HepG2 (cell line): ENCODE results near the gene APOD. TPM values are rescaled to one million over a fixed set of nuclear protein-coding genes. Genes with fewer than 3 reads are reported as not detected.

Experiments used
- ATAC-seq: fragments of 200-7000 bp; cut with Tn5 transposase; 3 replicates; pipeline ENCODE4 v1.9.1; 2020; ENCODE audit warnings: mild to moderate bottlenecking, moderate library complexity
- BruUV-seq: library from RNA; stranded (reverse); fragments of 400-500 nt; replicated peaks from 2 replicates; lab custom pipeline; 2021; lab: Mats Ljungman, UMichigan
- CTCF ChIA-PET: fragments of 300-600 bp; formaldehyde crosslinking; extraction: SDS; loops from one replicate; lab custom pipeline; 2021; ENCODE audit warnings: low total read pairs, inconsistent platforms, low intra/inter-chr PET ratio; lab: Yijun Ruan, JAX
- POLR2A ChIA-PET: fragments of 350-600 bp; sonication (Branson Sonifier 250); formaldehyde crosslinking; loops from one replicate; lab custom pipeline; 2020; ENCODE audit warnings: antibody characterized with exemption, inconsistent platforms; lab: Yijun Ruan, JAX
- DNase-seq: peaks from one replicate; pipeline ENCODE4 v3.0.0-alpha.2; 2015; ENCODE audit warnings: low spot score
- FAIRE-seq: peaks from 3 replicates; lab custom pipeline; 2011; peaks lifted over from hg19 to GRCh38; lab: Jason Lieb, UNC
- H2AFZ ChIP-seq: one replicate; pipeline ENCODE4 v1.6.1; 2011; ENCODE audit warnings: low read length, inconsistent platforms
- H3K27ac ChIP-seq: fragments of 300-600 bp; 3 replicates; pipeline ENCODE4 v1.8.0; 2011; ENCODE audit warnings: mixed run types, mild to moderate bottlenecking, mixed read lengths, low read length, inconsistent platforms; ENCODE audit not compliant: insufficient read depth; ENCODE audit errors: extremely low read length
- H3K27me3 ChIP-seq, 2 experiments: fragments of 200-600 bp in 1 of 2; 2 replicates in 1 of 2; 3 replicates in 1 of 2; pipeline versions ENCODE4 v1.6.0 to v1.8.0; 2011; ENCODE audit warnings: low read length in 2 of 2, mild to moderate bottlenecking in 2 of 2, moderate library complexity in 2 of 2, inconsistent platforms in 1 of 2; ENCODE audit not compliant: insufficient read depth in 2 of 2, control insufficient read depth in 1 of 2
- H3K36me3 ChIP-seq, 2 experiments: fragments of 200-600 bp in 1 of 2; replicated peaks in 1 of 2; 2 replicates in 1 of 2; 3 replicates in 1 of 2; pipeline versions ENCODE4 v1.5.1 to v1.8.0; 2011; ENCODE audit warnings: low read length in 2 of 2, inconsistent platforms in 1 of 2; ENCODE audit not compliant: insufficient read depth in 2 of 2, control insufficient read depth in 1 of 2
- H3K4me1 ChIP-seq: 2 replicates; pipeline ENCODE4 v1.5.1; 2012; ENCODE audit warnings: low read length, inconsistent platforms; ENCODE audit not compliant: insufficient read depth
- H3K4me2 ChIP-seq: 2 replicates; pipeline ENCODE4 v1.6.0; 2011; ENCODE audit warnings: low read depth, low read length, inconsistent platforms
- H3K4me3 ChIP-seq, 3 experiments: fragments of 200-600 bp in 1 of 3; sonication (generic), shearing (Covaris generic) in 1 of 3; replicated peaks in 1 of 3; 2 replicates each; pipeline ENCODE4 v1.5.1; 2011 to 2016; ENCODE audit warnings: low read length in 3 of 3, inconsistent platforms in 2 of 3, low read depth in 2 of 3, mild to moderate bottlenecking in 2 of 3, control low read depth in 1 of 3, mixed read lengths in 1 of 3; ENCODE audit not compliant: insufficient read depth in 1 of 3
- H3K79me2 ChIP-seq: one replicate; pipeline ENCODE4 v1.6.1; 2011; ENCODE audit warnings: low read length, inconsistent platforms; ENCODE audit not compliant: insufficient read depth
- H3K9ac ChIP-seq: 2 replicates; pipeline ENCODE4 v1.6.0; 2011; ENCODE audit warnings: mild to moderate bottlenecking, low read depth, low read length, inconsistent platforms; ENCODE audit not compliant: insufficient read depth
- H3K9me3 ChIP-seq: 2 replicates; pipeline ENCODE4 v1.5.1; 2012; ENCODE audit warnings: mild to moderate bottlenecking, low read length
- H4K20me1 ChIP-seq: 2 replicates; pipeline ENCODE4 v1.6.0; 2011; ENCODE audit warnings: inconsistent platforms, mild to moderate bottlenecking, low read length, moderate library complexity; ENCODE audit not compliant: insufficient read depth
- HOMEZ ChIP-seq: IDR thresholded peaks from 2 replicates; pipeline ENCODE4 v1.6.1; 2016; ENCODE audit warnings: low read depth
- MATR3 ChIP-seq: sonication (generic); formaldehyde crosslinking; IDR thresholded peaks from 2 replicates; pipeline ENCODE4 v1.4.0; 2020; ENCODE audit warnings: missing genetic modification reagents
- MEF2D ChIP-seq: sonication (generic); formaldehyde crosslinking; IDR thresholded peaks from 2 replicates; pipeline ENCODE4 v1.5.1; 2020; ENCODE audit warnings: mild to moderate bottlenecking, missing genetic modification reagents
- MLXIP ChIP-seq: sonication (generic); formaldehyde crosslinking; IDR thresholded peaks from 2 replicates; pipeline ENCODE4 v1.9.0; 2021; ENCODE audit warnings: missing genetic modification reagents, borderline replicate concordance
- NFRKB ChIP-seq: fragments of 450-650 bp; IDR thresholded peaks from 2 replicates; pipeline ENCODE4 v1.6.1; 2017
- NR2F6 ChIP-seq, 2 experiments: IDR thresholded peaks; 2 replicates each; pipeline ENCODE4 v1.6.1; 2016; ENCODE audit warnings: antibody characterized with exemption in 1 of 2, mild to moderate bottlenecking in 1 of 2
- WGBS: methylation state at CpG from one replicate; pipeline ENCODE4 v1.1.6; 2017; ENCODE audit warnings: low lambda C conversion rate; 5-methylcytosine and 5-hydroxymethylcytosine counted together
- in situ Hi-C: cut with HindIII; loops from 2 replicates; pipeline ENCODE4 v1.10.0; 2017; ENCODE audit warnings: low pct_unique_long_range_greater_than_20kb; ENCODE audit not compliant: extremely low pct_ligation_motif_present
- intact Hi-C: fragments of 100-400 bp; cut with micrococcal nuclease; formaldehyde crosslinking; loops from one replicate; pipeline ENCODE4 v1.10.0; 2022; ENCODE audit not compliant: unreplicated experiment
- polyA plus RNA-seq, 8 experiments: library from polyadenylated mRNA; depleted of rRNA in 3 of 8; stranded (reverse) in 7 of 8; unstranded in 1 of 8; fragments of >200 nt; fragmentation: Illumina TruSeq in 4 of 8; extraction: Trizol in 4 of 8; gene quantifications; 2 replicates each; pipeline versions ENCODE4 v1.2.1 to v1.2.3, GENCODE V29; 2011 to 2016; ENCODE audit warnings: low read depth in 4 of 8, missing spikeins in 1 of 8, mixed read lengths in 1 of 8; ENCODE audit not compliant: insufficient read depth in 1 of 8
- total RNA-seq, 5 experiments: library from RNA; depleted of rRNA; stranded (reverse); fragments of >200 nt; fragmentation: Illumina TruSeq; extraction: Trizol; gene quantifications; 2 replicates each; pipeline ENCODE4 v1.2.3, GENCODE V29; 2016; ENCODE audit warnings: low read depth in 1 of 5
- TF ChIP-seq, protein P1 (sequence below): sonication (generic); formaldehyde crosslinking; IDR thresholded peaks from 2 replicates; pipeline ENCODE4 v1.4.0; 2020; ENCODE audit warnings: low read depth, missing genetic modification reagents
- TF ChIP-seq, protein P2 (sequence below): sonication (generic); formaldehyde crosslinking; IDR thresholded peaks from 2 replicates; pipeline ENCODE4 v1.8.1; 2022; ENCODE audit warnings: mild to moderate bottlenecking, missing genetic modification reagents
- TF ChIP-seq, protein P3 (sequence below): sonication (generic); formaldehyde crosslinking; IDR thresholded peaks from 2 replicates; pipeline ENCODE4 v1.5.0; 2020; ENCODE audit warnings: mild to moderate bottlenecking, missing genetic modification reagents, moderate library complexity
- TF ChIP-seq, protein P4 (sequence below): sonication (generic); formaldehyde crosslinking; IDR thresholded peaks from 2 replicates; pipeline ENCODE4 v1.4.0; 2020; ENCODE audit warnings: missing genetic modification reagents, borderline replicate concordance

The APOD gene
- total and polyA plus RNA-seq, 2 of the 13 experiments (the other 11 are each of a cell fraction or from before 2014, with no cell fraction given): not detected

DNA sequence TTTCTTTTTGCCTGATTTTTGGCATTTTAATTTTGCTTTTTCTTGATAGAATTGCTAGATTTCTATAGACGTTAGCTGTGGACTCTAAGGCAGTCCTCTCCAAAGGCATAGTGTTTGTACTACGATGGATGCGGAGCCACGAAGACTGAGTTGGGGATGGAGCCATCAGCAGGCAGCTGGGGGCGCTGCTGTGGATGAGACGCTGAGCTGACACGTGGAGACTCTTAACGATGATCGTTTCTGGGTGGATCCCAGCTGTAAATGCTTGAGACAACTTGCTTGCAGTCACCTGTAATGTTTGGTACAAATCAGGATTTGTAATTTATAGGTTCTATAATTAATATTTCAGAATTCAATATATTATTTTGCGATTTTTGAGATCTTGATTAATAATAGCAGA lies 27.4 kb downstream of the APOD start:
- Histone ChIP-seq H3K9me3 (no peaks in the 10 kb centered on the region), H3K79me2 (no peaks in the 10 kb centered on the region), H4K20me1 (no peaks in the 10 kb centered on the region), H3K27me3 (0 out of 5 replicates have a peak, but pooled peaks cover 0 to 2% of the 10 kb centered on the region in 2 experiments), H2AFZ (no peak overlapping the region), H3K4me3 (no peak overlapping the region), H3K4me1 (peaks cover 57% of the 10 kb centered on the region), H3K9ac (no peak overlapping the region), H3K27ac (no peak overlapping the region), H3K4me2 (no peak overlapping the region), H3K36me3 (no peaks in the 10 kb centered on the region)
- peak; percentile 34; the same call in 2 of the 3 replicates for ATAC-seq
- CTCF ChIA-PET: no interaction called here
- no TSS peak for BruUV-seq
- POLR2A ChIA-PET: interaction anchor here (2.4 kb wide), 1 partner anchor 14 kb away, joined by 9 read pairs; the partner anchor contains the start of gene PPP1R2
- DNase-seq: no peak
- in situ Hi-C loops: no loop called here
- no peak for FAIRE-seq
- 56% methylated on average over 10 of the region's 10 CpGs for whole genome bisulfite sequencing
- intact Hi-C loops: no loop called here
- TF ChIP-seq HOMEZ: 0 out of 2 replicates have a peak, but pooled peaks have one; percentile 24
- no peak for TF ChIP-seq MEF2D
- no peak for TF ChIP-seq MATR3 (CRISPR knock-in tag)
- TF ChIP-seq, protein P1, sequence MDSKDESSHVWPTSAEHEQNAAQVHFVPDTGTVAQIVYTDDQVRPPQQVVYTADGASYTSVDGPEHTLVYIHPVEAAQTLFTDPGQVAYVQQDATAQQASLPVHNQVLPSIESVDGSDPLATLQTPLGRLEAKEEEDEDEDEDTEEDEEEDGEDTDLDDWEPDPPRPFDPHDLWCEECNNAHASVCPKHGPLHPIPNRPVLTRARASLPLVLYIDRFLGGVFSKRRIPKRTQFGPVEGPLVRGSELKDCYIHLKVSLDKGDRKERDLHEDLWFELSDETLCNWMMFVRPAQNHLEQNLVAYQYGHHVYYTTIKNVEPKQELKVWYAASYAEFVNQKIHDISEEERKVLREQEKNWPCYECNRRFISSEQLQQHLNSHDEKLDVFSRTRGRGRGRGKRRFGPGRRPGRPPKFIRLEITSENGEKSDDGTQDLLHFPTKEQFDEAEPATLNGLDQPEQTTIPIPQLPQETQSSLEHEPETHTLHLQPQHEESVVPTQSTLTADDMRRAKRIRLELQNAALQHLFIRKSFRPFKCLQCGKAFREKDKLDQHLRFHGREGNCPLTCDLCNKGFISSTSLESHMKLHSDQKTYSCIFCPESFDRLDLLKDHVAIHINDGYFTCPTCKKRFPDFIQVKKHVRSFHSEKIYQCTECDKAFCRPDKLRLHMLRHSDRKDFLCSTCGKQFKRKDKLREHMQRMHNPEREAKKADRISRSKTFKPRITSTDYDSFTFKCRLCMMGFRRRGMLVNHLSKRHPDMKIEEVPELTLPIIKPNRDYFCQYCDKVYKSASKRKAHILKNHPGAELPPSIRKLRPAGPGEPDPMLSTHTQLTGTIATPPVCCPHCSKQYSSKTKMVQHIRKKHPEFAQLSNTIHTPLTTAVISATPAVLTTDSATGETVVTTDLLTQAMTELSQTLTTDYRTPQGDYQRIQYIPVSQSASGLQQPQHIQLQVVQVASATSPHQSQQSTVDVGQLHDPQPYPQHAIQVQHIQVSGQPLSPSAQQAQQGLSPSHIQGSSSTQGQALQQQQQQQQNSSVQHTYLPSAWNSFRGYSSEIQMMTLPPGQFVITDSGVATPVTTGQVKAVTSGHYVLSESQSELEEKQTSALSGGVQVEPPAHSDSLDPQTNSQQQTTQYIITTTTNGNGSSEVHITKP (CRISPR knock-in tag): no peak
- no peak for TF ChIP-seq NR2F6 (IDR thresholded peaks at IDR 0.05)
- TF ChIP-seq NR2F6 (CRISPR knock-in tag; IDR thresholded peaks at IDR 0.05): peak; percentile 8; the same call in 1 of the 2 replicates
- TF ChIP-seq, protein P2, sequence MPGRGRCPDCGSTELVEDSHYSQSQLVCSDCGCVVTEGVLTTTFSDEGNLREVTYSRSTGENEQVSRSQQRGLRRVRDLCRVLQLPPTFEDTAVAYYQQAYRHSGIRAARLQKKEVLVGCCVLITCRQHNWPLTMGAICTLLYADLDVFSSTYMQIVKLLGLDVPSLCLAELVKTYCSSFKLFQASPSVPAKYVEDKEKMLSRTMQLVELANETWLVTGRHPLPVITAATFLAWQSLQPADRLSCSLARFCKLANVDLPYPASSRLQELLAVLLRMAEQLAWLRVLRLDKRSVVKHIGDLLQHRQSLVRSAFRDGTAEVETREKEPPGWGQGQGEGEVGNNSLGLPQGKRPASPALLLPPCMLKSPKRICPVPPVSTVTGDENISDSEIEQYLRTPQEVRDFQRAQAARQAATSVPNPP: no peak
- TF ChIP-seq, protein P3, sequence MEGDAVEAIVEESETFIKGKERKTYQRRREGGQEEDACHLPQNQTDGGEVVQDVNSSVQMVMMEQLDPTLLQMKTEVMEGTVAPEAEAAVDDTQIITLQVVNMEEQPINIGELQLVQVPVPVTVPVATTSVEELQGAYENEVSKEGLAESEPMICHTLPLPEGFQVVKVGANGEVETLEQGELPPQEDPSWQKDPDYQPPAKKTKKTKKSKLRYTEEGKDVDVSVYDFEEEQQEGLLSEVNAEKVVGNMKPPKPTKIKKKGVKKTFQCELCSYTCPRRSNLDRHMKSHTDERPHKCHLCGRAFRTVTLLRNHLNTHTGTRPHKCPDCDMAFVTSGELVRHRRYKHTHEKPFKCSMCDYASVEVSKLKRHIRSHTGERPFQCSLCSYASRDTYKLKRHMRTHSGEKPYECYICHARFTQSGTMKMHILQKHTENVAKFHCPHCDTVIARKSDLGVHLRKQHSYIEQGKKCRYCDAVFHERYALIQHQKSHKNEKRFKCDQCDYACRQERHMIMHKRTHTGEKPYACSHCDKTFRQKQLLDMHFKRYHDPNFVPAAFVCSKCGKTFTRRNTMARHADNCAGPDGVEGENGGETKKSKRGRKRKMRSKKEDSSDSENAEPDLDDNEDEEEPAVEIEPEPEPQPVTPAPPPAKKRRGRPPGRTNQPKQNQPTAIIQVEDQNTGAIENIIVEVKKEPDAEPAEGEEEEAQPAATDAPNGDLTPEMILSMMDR (CRISPR knock-in tag): peak; percentile 51
- no peak for TF ChIP-seq MLXIP (CRISPR knock-in tag)
- TF ChIP-seq, protein P4, sequence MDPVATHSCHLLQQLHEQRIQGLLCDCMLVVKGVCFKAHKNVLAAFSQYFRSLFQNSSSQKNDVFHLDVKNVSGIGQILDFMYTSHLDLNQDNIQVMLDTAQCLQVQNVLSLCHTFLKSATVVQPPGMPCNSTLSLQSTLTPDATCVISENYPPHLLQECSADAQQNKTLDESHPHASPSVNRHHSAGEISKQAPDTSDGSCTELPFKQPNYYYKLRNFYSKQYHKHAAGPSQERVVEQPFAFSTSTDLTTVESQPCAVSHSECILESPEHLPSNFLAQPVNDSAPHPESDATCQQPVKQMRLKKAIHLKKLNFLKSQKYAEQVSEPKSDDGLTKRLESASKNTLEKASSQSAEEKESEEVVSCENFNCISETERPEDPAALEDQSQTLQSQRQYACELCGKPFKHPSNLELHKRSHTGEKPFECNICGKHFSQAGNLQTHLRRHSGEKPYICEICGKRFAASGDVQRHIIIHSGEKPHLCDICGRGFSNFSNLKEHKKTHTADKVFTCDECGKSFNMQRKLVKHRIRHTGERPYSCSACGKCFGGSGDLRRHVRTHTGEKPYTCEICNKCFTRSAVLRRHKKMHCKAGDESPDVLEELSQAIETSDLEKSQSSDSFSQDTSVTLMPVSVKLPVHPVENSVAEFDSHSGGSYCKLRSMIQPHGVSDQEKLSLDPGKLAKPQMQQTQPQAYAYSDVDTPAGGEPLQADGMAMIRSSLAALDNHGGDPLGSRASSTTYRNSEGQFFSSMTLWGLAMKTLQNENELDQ (CRISPR knock-in tag): no peak
- no peak for TF ChIP-seq NFRKB
